Measurements from ENCODE around the gene ANKRD6. TPM values are rescaled to one million over a fixed set of nuclear protein-coding genes. Genes with fewer than 3 reads are reported as not detected.

Gene ANKRD6
- total RNA-seq, 1 experiment from 2014 or later, result 5.6 TPM

GRCh38 chr6:89619567-89619966, 186.6 kb downstream of the ANKRD6 start:
- Mint-ChIP-seq H3K9me3 (no peaks in the 10 kb centered on the region), H3K4me1 (peaks cover 3 to 6% of the 10 kb centered on the region in 2 experiments; a peak in 3 of 4 replicates), H3K27me3 (ENCODE audit: low read depth) (no peaks in the 10 kb centered on the region), H3K4me3 (no peak overlapping the region), H3K36me3 (ENCODE audit: insufficient read depth in 1 of 3, low read depth in 3 of 3) (no peaks in the 10 kb centered on the region; a peak in 1 of 7 replicates), H3K27ac (no peak overlapping the region)
- Histone ChIP-seq H3T11ph (ENCODE audit: low read length) (no peak overlapping the region), H3K27ac (ENCODE audit: insufficient read length, low read depth, low read length) (no peak overlapping the region), H3K27me3 (ENCODE audit: insufficient read depth, low read length) (no peaks in the 10 kb centered on the region), H3K4me2 (ENCODE audit: insufficient read depth, insufficient read length, low read length) (no peak overlapping the region), H2AFZ (ENCODE audit: low read length) (no peak overlapping the region), H3K23me2 (ENCODE audit: insufficient read length, low read depth, low read length, poor library complexity, severe bottlenecking) (no peaks in the 10 kb centered on the region), H2BK120ac (ENCODE audit: low read depth, low read length, poor library complexity, severe bottlenecking) (no peak overlapping the region), H4K5ac (ENCODE audit: insufficient read length, low read depth, low read length) (no peak overlapping the region), H3K56ac (ENCODE audit: insufficient read length, low read depth, low read length) (no peak overlapping the region), H3K9ac (ENCODE audit: extremely low read depth, insufficient read length, low read length) (no peak overlapping the region), H4K91ac (ENCODE audit: insufficient read length, low read depth, low read length) (no peak overlapping the region), H3K4ac (ENCODE audit: low read depth, low read length) (no peak overlapping the region), H3K79me1 (ENCODE audit: insufficient read depth, low read depth, low read length, poor library complexity, severe bottlenecking) (no peaks in the 10 kb centered on the region), H2BK12ac (ENCODE audit: insufficient read length, low read depth, low read length) (no peak overlapping the region), H3K14ac (ENCODE audit: insufficient read depth, low read length) (no peak overlapping the region), H2AK5ac (ENCODE audit: insufficient read length, low read length) (no peak overlapping the region), H4K20me1 (ENCODE audit: control insufficient read depth, insufficient read depth, insufficient read length) (no peaks in the 10 kb centered on the region), H4K8ac (replicated peaks; ENCODE audit: insufficient read length, low read depth, low read length) (no peak overlapping the region), H2BK20ac (ENCODE audit: low read depth, low read length, poor library complexity, severe bottlenecking) (no peak overlapping the region), H3K9me3 (ENCODE audit: control insufficient read depth, low read depth, low read length) (no peaks in the 10 kb centered on the region), H3K23ac (ENCODE audit: insufficient read length, low read depth, low read length) (no peak overlapping the region), H3K18ac (ENCODE audit: insufficient read length, low read depth, low read length) (no peak overlapping the region), H2BK5ac (ENCODE audit: insufficient read length, low read length) (no peak overlapping the region), H3K4me1 (ENCODE audit: insufficient read depth, low read length) (no peaks in the 10 kb centered on the region), H3K79me2 (ENCODE audit: insufficient read depth, low read length) (no peaks in the 10 kb centered on the region), H2BK15ac (ENCODE audit: low read depth, low read length) (no peak overlapping the region)
- WGBS (ENCODE audit: extremely low coverage, insufficient read length, low lambda C conversion rate), result no CpG with 5 or more reads among the region's 6 CpGs
- DNase-seq, result no peak
- TF ChIP-seq CTCF (conservative IDR thresholded peaks at IDR 0.05), result no peak
